Measurements from ENCODE around the gene GPR139. TPM values are rescaled to one million over a fixed set of nuclear protein-coding genes. Genes with fewer than 3 reads are reported as not detected.

The GPR139 gene
- total RNA-seq, 1 experiment from 2014 or later: 0.22 TPM

GRCh38 chr16:20111143-20111542 is 37.5 kb upstream of the GPR139 start:
- H3K4me1 ChIP-seq (ENCODE audit: insufficient read depth, low read length): no peaks in the 10 kb centered on the region; the same call in 1 of the 2 replicates
- H3K27ac Mint-ChIP-seq: no peak overlapping the region
- no peak overlapping the region for H2AFZ ChIP-seq (ENCODE audit: low read length)
- H3K27me3 Mint-ChIP-seq (ENCODE audit: low read depth): peaks cover 2% of the 10 kb centered on the region
- H3K4me3 Mint-ChIP-seq: no peak overlapping the region
- no peak overlapping the region for H3K4me2 ChIP-seq (ENCODE audit: insufficient read depth, insufficient read length, low read length)
- no peak overlapping the region for H3K4ac ChIP-seq (ENCODE audit: low read depth, low read length)
- H3K36me3 Mint-ChIP-seq (ENCODE audit: insufficient read depth in 1 of 3, low read depth in 3 of 3): no peaks in the 10 kb centered on the region
- no peaks in the 10 kb centered on the region for H3K9me3 Mint-ChIP-seq
- H4K20me1 ChIP-seq (ENCODE audit: control insufficient read depth, insufficient read depth, insufficient read length): no peaks in the 10 kb centered on the region
- no peak overlapping the region for H2BK5ac ChIP-seq (ENCODE audit: insufficient read length, low read length)
- no peak overlapping the region for H3K14ac ChIP-seq (ENCODE audit: insufficient read depth, low read length)
- no peak overlapping the region for H3K27ac ChIP-seq (ENCODE audit: insufficient read length, low read depth, low read length)
- no peak overlapping the region for H3K56ac ChIP-seq (ENCODE audit: insufficient read length, low read depth, low read length)
- H3T11ph ChIP-seq (ENCODE audit: low read length): no peak overlapping the region
- no peak overlapping the region for H4K91ac ChIP-seq (ENCODE audit: insufficient read length, low read depth, low read length)
- H3K79me1 ChIP-seq (ENCODE audit: insufficient read depth, low read depth, low read length, poor library complexity, severe bottlenecking): no peaks in the 10 kb centered on the region
- H3K27me3 ChIP-seq (ENCODE audit: insufficient read depth, low read length): no peaks in the 10 kb centered on the region
- H4K5ac ChIP-seq (ENCODE audit: insufficient read length, low read depth, low read length): no peak overlapping the region
- H2BK15ac ChIP-seq (ENCODE audit: low read depth, low read length): no peak overlapping the region
- no peak overlapping the region for H2BK12ac ChIP-seq (ENCODE audit: insufficient read length, low read depth, low read length)
- no peak overlapping the region for H2BK20ac ChIP-seq (ENCODE audit: low read depth, low read length, poor library complexity, severe bottlenecking)
- no peak overlapping the region for H4K8ac ChIP-seq (replicated peaks; ENCODE audit: insufficient read length, low read depth, low read length)
- no peak for DNase-seq
- no peak overlapping the region for H3K23ac ChIP-seq (ENCODE audit: insufficient read length, low read depth, low read length)
- H2AK5ac ChIP-seq (ENCODE audit: insufficient read length, low read length): no peak overlapping the region
- no peak overlapping the region for H2BK120ac ChIP-seq (ENCODE audit: low read depth, low read length, poor library complexity, severe bottlenecking)
- H3K79me2 ChIP-seq (ENCODE audit: insufficient read depth, low read length): no peaks in the 10 kb centered on the region
- WGBS (ENCODE audit: extremely low coverage, insufficient read length, low lambda C conversion rate): no CpG with 5 or more reads among the region's 3 CpGs
- no peaks in the 10 kb centered on the region for H3K9me3 ChIP-seq (ENCODE audit: control insufficient read depth, low read depth, low read length)
- TF ChIP-seq, protein P1, sequence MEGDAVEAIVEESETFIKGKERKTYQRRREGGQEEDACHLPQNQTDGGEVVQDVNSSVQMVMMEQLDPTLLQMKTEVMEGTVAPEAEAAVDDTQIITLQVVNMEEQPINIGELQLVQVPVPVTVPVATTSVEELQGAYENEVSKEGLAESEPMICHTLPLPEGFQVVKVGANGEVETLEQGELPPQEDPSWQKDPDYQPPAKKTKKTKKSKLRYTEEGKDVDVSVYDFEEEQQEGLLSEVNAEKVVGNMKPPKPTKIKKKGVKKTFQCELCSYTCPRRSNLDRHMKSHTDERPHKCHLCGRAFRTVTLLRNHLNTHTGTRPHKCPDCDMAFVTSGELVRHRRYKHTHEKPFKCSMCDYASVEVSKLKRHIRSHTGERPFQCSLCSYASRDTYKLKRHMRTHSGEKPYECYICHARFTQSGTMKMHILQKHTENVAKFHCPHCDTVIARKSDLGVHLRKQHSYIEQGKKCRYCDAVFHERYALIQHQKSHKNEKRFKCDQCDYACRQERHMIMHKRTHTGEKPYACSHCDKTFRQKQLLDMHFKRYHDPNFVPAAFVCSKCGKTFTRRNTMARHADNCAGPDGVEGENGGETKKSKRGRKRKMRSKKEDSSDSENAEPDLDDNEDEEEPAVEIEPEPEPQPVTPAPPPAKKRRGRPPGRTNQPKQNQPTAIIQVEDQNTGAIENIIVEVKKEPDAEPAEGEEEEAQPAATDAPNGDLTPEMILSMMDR (conservative IDR thresholded peaks at IDR 0.05): no peak
- no peak overlapping the region for H3K9ac ChIP-seq (ENCODE audit: extremely low read depth, insufficient read length, low read length)
- peaks cover 10 to 15% of the 10 kb centered on the region in 2 experiments for H3K4me1 Mint-ChIP-seq
- H3K23me2 ChIP-seq (ENCODE audit: insufficient read length, low read depth, low read length, poor library complexity, severe bottlenecking): no peaks in the 10 kb centered on the region
- no peak overlapping the region for H3K18ac ChIP-seq (ENCODE audit: insufficient read length, low read depth, low read length)

All from H9 (cell line).